IPS-18c (cell line): ENCODE measurements around the gene ACP7.

Experiments used
- H3K4me3 ChIP-seq: 2 replicates; pipeline ENCODE4 v1.7.0; 2013; ENCODE audit warnings: low read depth, mild to moderate bottlenecking, low read length, moderate library complexity; ENCODE audit not compliant: insufficient read depth
- H3K9me3 ChIP-seq: one replicate; pipeline ENCODE4 v1.6.1; 2013; ENCODE audit warnings: mild to moderate bottlenecking, low read length, moderate library complexity; ENCODE audit not compliant: control insufficient read depth, insufficient read depth

Gene ACP7

GRCh38 chr19:39150235-39150634, 66.1 kb downstream of the ACP7 start:
- Histone ChIP-seq H3K9me3 (no peaks in the 10 kb centered on the region), H3K4me3 (no peak overlapping the region)

GRCh38 chr19:39150807-39151600, 66.8 kb downstream of the ACP7 start:
- no peaks in the 10 kb centered on the region for H3K9me3 ChIP-seq
- H3K4me3 ChIP-seq, result no peak overlapping the region

GRCh38 chr19:39152066-39152465, 67.9 kb downstream of the ACP7 start:
- Histone ChIP-seq H3K9me3 (no peaks in the 10 kb centered on the region), H3K4me3 (no peak overlapping the region)

GRCh38 chr19:39154100-39154628, 70.0 kb downstream of the ACP7 start:
- Histone ChIP-seq H3K4me3 (no peak overlapping the region), H3K9me3 (no peaks in the 10 kb centered on the region)

- no peak overlapping the region for H3K4me3 ChIP-seq
- no peaks in the 10 kb centered on the region for H3K9me3 ChIP-seq
Measured at GRCh38 chr19:39154629-39155100, 70.5 kb downstream of the ACP7 start.

- Histone ChIP-seq H3K4me3 (no peak overlapping the region), H3K9me3 (no peaks in the 10 kb centered on the region)
Measured at GRCh38 chr19:39155114-39155700, 71.0 kb downstream of the ACP7 start.

GRCh38 chr19:39155741-39156140, 71.6 kb downstream of the ACP7 start:
- no peak overlapping the region for H3K4me3 ChIP-seq
- H3K9me3 ChIP-seq, result no peaks in the 10 kb centered on the region

- Histone ChIP-seq H3K9me3 (no peaks in the 10 kb centered on the region), H3K4me3 (no peak overlapping the region)
Measured at GRCh38 chr19:39156326-39157230, 72.4 kb downstream of the ACP7 start.

GRCh38 chr19:39157275-39157996, 73.3 kb downstream of the ACP7 start:
- no peak overlapping the region for H3K4me3 ChIP-seq
- H3K9me3 ChIP-seq, result no peaks in the 10 kb centered on the region

GRCh38 chr19:39157997-39158389, 73.8 kb downstream of the ACP7 start:
- Histone ChIP-seq H3K9me3 (no peaks in the 10 kb centered on the region), H3K4me3 (no peak overlapping the region)

GRCh38 chr19:39158646-39159260, 74.6 kb downstream of the ACP7 start:
- H3K4me3 ChIP-seq, result no peak overlapping the region

GRCh38 chr19:39160523-39160861, 76.3 kb downstream of the ACP7 start:
- H3K9me3 ChIP-seq, result no peaks in the 10 kb centered on the region
- no peak overlapping the region for H3K4me3 ChIP-seq

More at GRCh38 chr19:39158646-39159260, 74.6 kb downstream of the ACP7 start:
- no peaks in the 10 kb centered on the region for H3K9me3 ChIP-seq
